ENCODE measurements around the gene FRK.

DNA sequence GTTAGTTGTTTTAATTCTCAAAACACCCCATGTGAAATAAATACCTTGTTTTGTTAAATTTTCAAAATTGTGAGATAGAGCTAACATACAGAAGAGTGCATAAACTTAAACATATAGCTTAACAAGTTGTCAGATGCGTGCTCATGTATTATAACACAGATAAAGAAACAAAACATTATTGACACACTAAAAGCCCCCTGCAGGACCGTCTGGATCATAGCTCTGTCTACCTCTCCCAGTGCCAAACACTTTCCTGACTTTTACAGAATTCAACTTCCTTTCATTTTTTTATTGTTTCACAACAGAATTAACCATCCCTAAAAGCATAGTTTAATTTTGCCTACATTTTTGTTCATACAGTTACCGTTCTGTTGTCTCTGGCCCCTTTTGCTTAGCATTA lies 17.8 kb upstream of the FRK start:
- TF ChIP-seq, protein P1, sequence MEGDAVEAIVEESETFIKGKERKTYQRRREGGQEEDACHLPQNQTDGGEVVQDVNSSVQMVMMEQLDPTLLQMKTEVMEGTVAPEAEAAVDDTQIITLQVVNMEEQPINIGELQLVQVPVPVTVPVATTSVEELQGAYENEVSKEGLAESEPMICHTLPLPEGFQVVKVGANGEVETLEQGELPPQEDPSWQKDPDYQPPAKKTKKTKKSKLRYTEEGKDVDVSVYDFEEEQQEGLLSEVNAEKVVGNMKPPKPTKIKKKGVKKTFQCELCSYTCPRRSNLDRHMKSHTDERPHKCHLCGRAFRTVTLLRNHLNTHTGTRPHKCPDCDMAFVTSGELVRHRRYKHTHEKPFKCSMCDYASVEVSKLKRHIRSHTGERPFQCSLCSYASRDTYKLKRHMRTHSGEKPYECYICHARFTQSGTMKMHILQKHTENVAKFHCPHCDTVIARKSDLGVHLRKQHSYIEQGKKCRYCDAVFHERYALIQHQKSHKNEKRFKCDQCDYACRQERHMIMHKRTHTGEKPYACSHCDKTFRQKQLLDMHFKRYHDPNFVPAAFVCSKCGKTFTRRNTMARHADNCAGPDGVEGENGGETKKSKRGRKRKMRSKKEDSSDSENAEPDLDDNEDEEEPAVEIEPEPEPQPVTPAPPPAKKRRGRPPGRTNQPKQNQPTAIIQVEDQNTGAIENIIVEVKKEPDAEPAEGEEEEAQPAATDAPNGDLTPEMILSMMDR (conservative IDR thresholded peaks at IDR 0.05): no peak
- no peak for TF ChIP-seq EZH2 (IDR thresholded peaks at IDR 0.05; ENCODE audit: low read depth)
